Measurements from ENCODE around the gene STEAP2.

- no peak for TF ChIP-seq CTCF (conservative IDR thresholded peaks at IDR 0.05; ENCODE audit: low read length)
- no peak for TF ChIP-seq EZH2phosphoT487 (IDR thresholded peaks at IDR 0.05; ENCODE audit: borderline replicate concordance)
Measured at GRCh38 chr7:90256778-90257177, 45.2 kb downstream of the STEAP2 start.
